ENCODE data around the gene GMDS.
"Not testable (repeated sequence)": the region's sequence is repeated elsewhere in the genome, so short reads cannot be mapped to it uniquely, and the experiment has no call there.

The GMDS gene

DNA sequence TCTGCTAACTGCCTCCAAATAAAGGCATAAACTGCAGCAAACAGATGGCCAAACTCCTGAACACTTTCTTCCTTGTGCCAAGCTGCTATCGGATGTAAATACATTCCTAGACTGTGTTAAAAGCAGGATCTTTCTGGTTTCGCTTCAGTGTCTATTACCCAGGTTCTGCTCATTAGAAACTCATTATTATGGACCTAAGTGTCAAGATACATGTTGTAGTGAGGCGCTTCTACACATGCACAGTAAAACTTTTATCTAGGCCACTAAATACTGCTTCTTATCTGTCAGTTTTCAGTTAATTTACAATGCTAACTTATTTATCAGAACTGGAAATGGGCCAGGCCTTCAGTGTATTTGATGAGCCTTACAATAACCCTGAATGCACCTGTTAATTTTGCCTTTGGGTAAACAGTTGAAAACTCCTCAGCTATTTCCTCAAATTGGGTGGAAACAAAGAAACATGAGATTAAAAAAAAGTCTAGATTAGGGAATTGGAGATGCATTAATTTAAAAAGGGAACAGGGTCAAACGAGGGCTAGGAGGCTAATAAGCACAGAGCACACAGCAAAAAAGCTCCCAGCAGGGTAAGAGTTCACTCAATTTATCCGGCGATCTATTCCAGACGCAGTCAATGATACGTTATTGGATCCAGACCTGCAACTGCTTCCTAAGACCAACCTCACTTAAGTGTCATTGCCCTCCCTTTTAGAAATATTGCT is 395.1 kb downstream of the GMDS start:
- DNase-seq = no peak

DNA sequence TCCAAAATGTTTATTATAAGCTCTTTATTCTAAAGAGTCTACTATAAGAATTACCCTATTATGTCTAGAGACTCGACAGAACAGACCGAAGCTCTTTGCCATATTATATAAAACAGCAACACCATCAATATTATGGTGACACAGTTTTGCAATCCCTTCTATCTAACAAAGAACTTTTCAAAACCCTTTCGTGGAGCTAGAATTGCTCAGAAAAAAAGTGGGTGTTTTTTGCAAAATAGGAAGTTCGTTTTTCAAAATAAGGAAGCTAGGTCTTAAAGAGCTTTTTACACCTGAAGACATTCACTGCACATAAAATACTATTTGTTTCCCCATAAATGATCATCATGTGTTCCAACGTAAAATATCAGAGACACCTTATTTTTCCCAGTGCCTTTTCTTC is 395.7 kb downstream of the GMDS start:
- no peak for DNase-seq

DNA sequence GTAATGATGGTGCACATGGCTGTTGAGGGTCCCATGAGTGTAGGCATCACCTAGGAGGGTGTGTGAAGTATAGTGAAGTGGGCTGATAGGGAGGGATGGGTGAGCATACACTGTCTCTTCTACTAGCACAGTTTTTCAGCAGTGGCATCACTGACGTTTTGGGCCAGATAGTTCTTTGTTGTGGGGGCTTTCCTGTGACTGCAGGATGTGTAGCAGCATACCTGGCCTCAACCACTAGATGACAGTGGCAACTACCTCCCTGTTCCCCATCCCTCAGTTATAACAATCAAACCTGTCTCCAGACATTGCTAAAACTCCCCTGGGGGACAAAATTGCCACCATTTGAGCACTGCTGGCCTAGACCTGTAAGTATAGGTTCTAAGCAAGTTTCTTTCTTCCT is 396.7 kb downstream of the GMDS start:
- DNase-seq = no peak

DNA sequence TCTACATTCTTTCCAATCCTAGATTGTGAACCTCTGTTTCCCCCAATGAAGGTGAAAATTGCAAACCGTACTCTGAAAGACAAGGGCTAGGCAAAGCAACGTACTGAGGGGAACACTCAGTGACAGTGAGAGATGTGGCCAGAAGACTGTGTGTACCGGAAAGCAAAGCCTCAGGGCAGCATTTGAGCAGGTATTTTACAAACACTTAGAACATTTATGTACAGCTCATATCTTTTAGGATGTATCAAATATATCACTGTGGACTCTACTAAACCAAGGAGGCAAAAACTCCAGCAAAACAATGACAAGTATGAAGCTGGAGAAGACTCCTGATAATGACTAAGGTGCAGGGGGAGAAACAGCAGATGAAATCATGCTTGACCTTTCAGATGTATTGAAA is 398.8 kb downstream of the GMDS start:
- DNase-seq = no peak

DNA sequence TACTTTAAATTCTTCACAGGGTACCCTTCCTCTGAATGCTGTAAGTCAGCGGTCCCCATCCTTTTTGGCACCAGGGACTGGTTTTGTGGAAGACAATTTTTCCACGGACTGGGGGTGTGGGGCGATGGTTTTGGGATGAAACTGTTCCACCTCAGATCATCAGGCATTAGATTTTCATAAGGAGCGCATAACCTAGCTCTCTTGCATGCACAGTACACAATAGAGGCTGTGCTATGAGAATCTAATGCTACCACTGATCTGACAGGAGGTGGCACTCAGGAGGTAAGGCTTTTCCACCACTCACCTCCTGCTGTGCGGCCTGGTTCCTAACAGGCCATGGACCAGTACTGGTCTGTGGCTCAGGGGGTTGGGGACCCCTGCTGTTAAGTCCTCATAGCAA is 399.9 kb downstream of the GMDS start:
- DNase-seq = not testable (repeated sequence)

DNA sequence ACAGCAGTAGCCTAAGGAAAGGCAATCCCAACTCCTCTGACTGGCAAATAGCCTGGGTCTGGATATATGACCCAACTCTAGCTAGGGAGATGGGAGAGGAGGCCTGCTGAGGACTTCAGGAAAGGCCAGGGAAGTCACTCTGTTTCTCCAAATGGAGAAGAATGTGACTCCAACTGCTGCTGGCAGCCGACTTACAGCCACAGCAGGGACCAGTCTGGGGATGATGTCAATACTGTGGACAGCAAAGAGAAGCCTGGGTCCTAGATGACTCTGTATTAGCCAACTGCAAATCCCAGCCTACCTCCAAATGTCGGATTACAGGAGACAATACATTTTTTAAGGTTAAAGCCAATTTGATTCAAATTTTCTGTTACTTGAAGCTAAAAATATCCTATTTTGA is 403.1 kb downstream of the GMDS start:
- no peak for DNase-seq

DNA sequence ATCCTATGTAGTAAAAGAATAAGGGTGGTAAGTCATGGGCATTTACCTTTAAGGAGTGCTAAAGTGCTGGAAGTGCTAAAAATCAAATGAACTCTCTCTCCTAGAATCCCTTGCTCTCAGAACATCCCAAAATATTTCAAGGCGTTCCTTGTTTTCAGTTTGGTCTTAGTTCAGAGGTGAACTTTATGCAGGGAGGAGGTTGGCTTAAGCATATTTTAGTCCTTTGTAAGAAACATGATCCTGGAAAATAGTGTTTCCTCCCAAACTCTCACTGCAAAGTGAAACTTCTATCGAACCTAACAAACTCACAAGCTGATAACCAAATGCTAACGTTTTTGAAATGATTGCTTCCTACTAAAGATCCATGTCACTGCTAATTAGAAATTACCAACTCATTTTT is 404.3 kb downstream of the GMDS start:
- DNase-seq = no peak

DNA sequence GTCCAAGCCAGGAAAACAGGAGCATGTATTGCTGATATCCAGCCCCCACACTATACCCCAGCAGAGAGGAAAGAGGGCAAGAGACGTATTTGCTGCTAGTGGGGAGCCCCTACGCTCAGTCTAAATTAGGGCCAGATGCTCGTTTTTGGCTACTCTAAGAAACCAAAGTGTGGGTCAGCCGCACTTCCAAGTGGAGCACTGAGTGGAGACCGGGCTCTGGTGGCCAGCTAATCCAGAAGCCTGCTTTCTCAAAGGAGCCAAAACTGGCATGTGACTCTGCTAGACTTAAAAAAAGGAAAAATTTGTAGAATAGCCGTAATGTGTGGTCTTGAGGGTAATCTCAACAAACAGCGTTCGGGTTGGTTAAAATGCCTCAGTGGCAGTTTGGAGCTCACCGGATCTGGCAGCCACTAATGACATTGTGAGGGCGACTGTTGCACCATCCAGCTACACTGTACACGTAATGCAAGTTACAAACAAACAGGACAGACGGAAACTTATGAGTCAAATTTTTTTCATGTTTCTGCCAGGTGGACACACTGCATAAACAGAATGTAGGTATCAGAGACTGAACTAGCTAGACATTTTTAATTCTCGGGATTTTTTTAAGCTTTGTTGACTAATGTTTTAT is 404.8 kb downstream of the GMDS start:
- DNase-seq = no peak

DNA sequence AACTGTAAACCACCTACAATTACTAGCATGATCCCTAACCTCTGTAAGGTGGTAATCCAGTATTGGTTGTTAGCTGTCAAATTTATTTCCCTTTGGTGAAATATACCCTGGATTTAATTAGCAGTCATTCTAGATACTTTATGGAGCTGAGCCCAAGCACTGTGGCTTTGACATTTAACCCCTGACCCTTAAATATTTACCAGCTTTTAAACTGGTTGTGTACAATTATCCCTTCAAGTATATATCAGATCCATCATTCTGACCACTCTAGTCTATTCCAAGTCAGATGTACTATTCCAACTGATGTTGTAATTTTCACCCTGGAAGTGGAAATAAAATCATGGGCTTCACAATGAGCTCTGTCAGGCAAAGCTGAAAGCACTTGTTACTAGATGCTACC is 406.0 kb downstream of the GMDS start:
- no peak for DNase-seq

DNA sequence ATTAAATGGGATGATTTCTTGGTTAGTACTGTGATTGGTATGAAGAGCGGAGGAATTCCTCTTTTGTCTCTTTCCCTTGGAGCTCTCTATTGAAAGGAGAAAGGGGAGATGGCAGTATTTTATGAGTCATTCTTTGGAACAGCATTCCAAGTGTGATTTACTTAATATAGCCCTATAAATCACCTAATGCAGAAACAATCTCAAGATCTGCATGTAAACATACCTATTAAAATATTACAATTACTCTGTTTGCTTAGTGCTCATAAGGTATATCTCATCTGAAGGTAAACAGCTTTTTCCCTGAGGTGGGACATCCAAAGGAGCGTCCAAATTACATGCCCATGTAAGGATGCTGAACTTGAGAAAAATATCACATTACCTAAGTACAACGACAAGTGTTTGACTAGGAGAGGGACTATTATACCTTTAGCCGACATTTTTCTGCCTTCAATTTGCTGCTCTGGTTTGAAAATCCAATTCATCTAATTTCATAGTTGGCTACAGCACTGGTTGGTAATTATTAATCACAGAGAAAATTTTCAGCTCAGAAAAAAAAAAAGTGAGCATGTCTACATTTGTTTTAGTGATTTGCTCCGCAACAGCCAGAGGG is 406.7 kb downstream of the GMDS start:
- no peak for DNase-seq

DNA sequence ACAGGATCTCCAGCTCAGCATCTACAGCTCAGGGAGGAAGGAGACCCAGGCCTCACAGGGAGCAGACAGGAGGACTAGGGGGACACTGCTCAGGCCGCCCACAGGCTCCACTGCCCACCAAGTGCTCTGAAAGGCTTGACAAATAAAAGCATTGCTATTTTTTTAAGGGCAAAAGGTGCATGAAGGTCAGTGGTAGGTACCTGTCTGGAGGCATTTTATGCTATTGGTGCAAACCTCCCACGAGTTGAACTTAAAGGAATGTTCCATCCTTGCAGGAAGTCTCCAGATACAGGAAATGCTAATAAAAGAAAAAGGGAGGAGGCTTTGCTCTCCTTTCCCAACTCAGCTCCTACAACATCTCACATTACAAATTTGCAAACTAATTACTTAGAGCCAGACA is 407.6 kb downstream of the GMDS start:
- DNase-seq = no peak

DNA sequence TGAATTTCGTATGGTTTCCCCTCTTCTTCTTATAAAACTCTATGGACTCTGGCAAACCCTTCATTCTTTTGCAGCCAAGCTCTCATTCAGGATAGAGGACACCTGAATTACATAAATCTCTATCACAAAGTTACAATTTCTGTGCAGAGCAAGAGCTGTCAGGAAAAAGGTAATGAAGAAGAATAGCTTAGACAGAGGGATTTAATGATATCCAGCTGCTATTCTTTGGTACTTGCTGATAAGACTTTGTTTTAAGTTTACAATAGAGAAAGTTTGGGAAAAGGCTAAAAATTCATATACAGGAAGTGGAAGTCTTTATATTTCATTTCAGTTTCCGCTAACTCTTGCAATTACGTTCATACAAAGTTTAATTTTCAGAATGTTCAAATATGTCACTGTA is 408.7 kb downstream of the GMDS start:
- DNase-seq = no peak

DNA sequence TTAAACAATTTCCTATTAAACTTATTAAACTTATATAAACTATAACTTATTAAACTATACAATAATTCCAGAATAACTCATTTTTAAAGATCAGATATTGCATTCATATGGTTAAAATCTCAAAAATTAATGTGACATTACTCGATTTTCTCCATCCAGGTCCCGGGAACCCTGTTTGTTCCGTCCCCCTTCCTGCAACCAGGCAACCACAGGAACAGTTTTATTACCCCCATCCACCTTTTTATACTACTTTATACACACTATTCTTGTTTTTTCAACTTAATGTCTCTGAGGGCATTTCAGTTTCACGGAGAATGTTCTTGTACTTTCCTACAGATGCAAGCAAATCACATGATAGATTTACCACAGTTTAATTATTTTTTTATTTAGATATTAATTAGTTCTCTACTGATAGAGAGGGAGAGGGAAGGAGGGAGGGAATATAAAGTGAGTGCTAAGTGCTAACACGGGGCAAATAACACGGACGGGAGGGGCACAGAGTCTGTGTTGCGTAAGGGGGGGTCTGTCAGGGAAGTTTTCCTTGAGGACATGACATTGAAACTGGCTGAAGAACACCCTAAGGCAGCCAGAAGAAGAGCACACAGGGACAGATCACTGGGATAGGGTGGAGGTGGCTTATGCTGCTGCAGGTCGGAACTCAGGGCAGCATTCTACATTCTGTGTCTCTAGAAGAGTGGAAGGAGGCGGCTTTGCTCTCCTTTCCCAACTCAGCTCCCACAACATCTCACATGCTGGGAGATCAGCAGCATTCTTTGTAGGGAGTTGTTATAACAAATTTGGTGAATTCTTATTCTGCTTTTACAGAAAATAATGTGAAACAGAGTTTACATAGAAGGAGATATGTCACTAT is 410.5 kb downstream of the GMDS start:
- no peak for DNase-seq

DNA sequence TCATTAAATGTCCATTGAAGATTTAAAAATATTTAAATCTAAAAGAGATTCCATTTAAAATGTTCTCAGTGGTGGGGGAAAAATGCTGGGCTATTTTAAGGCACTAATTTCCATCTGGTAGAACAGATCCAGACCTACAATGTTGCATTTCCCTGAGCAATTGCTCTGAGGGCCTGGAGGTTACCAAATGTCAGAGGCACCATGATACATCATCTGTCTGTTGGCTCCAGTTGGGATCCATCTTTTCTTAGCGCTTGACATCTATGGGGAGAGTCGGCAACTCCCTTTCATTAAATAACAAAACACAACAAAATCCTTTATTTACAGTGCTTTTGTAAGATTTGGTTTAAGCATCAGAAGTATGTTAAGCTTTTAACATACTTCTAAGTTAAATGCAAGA is 411.2 kb downstream of the GMDS start:
- no peak for DNase-seq

DNA sequence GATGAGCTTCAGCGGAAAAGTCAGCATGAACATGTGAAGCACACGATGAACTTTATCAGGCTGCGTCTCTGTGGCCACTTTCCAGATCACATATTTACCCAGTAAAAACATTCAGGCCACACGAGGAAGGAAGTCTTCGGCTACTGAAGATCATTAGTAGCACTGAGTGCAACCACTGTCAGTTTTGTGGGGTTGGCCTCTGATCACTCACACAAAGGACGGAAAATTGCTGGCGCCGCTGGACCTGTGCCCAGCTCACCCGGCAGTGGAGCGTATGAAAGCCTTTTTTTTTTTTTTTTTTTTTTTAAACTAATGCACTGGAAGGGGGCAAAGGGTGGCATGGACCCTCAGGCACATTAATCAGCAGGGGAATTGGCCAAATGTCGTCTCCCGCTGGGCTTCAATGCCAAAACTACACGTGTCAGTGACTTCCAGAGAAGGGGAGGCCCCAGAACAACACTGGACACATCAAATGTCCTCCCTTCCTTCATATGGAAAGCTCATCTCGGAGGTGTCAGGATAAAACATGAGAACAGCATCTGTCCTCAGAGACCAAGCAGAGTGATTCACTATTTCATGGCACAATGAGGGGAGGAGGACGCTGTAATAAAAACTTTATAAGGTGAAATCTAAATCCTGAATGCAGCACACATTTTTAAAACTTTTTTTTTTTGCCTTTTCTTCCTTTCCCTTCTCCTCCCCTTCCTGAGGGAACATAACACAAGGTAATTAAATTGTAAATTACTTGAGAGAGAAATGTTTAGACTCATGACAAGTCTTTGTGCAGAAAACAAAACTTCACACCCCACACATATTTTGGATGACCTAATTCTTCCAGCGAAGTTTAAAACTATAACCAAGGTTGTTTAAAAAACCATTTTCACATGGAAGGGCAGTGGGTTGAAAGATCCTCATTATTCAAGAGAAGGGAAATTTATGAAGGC is 412.3 kb downstream of the GMDS start:
- DNase-seq = no peak

DNA sequence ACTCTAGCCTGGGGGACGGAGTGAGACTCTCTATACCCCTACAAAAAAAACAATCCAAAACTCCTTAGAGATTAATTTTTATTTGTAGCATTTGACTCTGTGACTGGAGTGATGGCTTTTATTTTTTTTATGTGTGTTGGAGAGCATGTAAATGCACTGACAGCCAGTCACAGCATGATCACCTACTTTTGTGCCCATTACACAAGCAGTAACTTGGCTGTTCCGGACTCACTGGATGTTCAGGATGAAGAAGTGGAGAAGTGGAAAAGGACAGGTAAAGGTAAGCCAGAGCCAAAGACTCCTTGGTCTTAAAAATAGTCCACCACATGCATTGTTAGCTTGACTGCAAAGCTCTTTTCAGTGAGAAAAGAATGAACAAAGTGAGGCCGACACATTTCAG is 413.0 kb downstream of the GMDS start:
- DNase-seq = no peak

DNA sequence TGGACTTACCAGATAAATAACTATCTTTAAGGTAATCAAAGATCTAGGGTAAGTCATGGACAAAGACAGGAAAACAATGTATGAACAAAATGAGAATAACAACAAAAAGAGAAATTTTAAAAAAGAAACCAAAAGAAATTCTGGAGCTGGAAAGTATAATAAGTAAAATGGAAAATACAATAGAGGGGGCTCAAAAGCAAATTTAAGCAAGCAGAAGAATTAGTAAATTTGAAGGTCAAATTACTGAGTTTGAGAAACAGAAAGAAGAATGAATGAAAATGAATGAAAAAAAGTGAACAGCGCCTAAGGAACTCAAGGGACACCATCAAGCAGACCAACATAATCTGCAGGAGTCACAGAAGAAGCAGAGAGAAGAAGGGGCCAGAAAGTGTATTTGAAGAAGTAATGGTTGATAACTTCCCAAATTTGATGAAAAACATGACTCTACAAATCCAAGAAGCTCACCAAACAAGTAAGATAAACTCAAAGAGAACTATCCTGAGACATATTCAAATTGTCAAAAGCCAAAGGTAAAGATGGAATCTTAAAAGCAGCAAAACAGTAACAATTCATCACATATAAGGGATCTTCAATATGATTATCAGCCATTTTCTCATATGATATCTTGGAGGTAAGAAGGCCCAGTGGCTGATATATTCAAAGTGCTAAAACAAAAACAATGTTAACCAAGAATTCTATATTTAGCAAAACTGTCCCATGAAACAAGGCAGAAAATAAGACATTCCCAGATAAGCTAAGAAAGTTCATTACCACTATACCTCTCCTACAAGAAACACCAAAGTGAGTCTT is 417.2 kb downstream of the GMDS start:
- no peak for DNase-seq

DNA sequence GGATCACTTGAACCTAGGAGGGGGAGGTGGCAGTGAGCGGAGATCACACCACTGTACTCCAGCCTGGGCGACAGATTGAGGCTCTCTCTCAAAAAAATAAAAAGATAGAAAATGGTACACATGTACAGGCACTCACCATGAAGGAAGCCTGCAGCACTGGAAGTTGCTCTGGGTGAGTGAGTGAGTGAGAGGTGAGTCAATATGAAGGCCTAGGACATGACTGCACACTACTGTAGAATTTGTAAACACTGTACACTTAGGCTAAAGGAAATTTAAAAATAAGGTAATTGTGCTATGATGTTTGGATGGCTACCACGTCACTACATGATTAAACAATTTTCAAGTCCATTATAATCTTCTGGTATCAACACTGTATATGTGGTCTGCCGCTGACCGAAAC is 419.5 kb downstream of the GMDS start:
- DNase-seq = no peak

DNA sequence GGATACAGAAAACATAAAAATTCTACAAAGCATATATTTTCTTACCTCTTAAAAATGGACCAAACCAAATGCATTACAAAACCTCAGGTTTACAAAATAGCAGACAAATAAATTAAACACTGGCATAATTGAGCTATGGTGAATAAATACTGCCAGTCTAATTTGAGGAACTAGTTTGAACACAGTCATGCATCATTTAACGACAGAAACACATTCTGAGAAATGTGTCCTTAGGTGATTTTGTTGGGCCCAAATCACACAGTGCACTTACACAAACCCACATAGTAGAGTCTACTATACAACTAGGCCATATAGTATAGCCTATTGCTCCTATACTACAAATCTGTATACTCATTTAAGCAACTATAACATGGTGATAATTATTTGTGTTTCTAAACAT is 420.1 kb downstream of the GMDS start:
- no peak for DNase-seq

DNA sequence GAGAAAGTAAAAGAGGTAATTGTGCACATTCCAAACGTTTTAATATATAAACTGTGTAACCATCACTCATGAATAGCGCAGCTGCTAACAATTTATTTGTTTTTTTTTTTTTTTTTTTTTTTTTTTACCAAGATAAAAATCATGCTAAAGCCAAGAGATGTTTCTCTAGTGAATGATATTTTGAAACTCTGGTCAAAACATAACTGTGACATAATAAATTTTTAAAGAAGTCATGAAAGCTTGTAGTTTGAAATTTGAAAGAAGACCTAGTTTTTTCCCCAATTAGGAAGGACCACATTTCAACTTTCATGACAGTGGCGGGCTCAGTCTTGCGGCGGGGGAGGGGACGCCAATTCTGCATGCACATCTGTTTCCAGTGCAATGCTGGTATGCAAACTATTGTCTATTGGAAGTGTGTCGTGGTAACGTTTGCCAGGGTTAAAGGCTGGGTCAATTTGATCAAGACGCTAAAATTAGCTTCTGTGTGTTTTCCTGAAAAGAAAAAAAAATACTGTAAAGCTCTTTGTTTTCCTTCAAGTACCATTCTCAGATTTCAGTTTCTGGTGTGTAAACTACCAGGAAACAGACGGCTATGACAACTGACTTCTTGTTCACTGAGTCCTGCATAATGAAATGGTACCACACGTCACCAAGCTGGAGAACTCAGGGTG is 423.8 kb downstream of the GMDS start:
- no peak for DNase-seq

DNA sequence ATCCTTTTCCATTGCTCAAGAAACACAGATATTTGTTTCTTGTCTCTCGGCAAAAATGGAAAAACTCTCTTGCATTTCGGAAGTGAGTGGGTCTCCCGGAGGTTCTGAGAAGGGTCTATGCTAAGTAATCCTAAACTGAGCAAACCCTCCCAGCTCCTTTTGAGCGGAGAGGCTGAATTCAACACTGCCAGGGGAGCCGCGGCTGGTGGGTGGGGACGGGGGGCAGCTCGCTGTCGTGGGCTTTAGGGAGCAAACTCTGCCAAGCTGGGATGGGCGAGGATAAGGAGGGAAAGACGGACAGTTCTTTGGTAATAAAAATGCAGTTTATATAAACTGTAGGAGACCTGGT is 424.3 kb downstream of the GMDS start:
- DNase-seq = no peak

Measured in T-helper 2 cell (primary cell).